MCF 10A (cell line): ENCODE data around the gene SEC24D. TPM values are rescaled to one million over a fixed set of nuclear protein-coding genes. Genes with fewer than 3 reads are reported as not detected.

ENCODE experiments used
- BruUV-seq: library from RNA; stranded (reverse); fragments of 400-500 nt; replicated peaks from 2 replicates; lab custom pipeline; 2021; lab: Mats Ljungman, UMichigan
- CTCF ChIA-PET: fragments of 300-600 bp; sonication (Branson Sonifier 250); formaldehyde crosslinking; extraction: SDS; loops from one replicate; lab custom pipeline; 2021; ENCODE audit warnings: antibody characterized with exemption, inconsistent platforms; lab: Yijun Ruan, JAX
- POLR2A ChIA-PET: fragments of 300-600, 350-650 bp; sonication (Branson Sonifier 250); formaldehyde crosslinking; extraction: SDS; loops from one replicate; lab custom pipeline; 2020; ENCODE audit warnings: antibody characterized with exemption, inconsistent platforms; lab: Yijun Ruan, JAX
- DNase-seq: peaks from one replicate; pipeline ENCODE4 v3.0.0-alpha.2; 2018; ENCODE audit not compliant: unreplicated experiment
- H3K27ac Mint-ChIP-seq: one replicate; pipeline ENCODE4 v1.8.0; 2022; ENCODE audit warnings: mild to moderate bottlenecking, low read depth, mixed read lengths; ENCODE audit not compliant: unreplicated experiment
- H3K27me3 Mint-ChIP-seq: one replicate; pipeline ENCODE4 v1.8.0; 2022; ENCODE audit warnings: mixed read lengths; ENCODE audit not compliant: insufficient read depth, unreplicated experiment
- H3K36me3 Mint-ChIP-seq: one replicate; pipeline ENCODE4 v1.8.0; 2022; ENCODE audit warnings: mild to moderate bottlenecking, moderate library complexity, mixed read lengths; ENCODE audit not compliant: insufficient read depth, unreplicated experiment
- H3K4me1 Mint-ChIP-seq: one replicate; pipeline ENCODE4 v1.8.0; 2022; ENCODE audit warnings: mixed read lengths; ENCODE audit not compliant: insufficient read depth, unreplicated experiment
- H3K4me3 Mint-ChIP-seq: one replicate; pipeline ENCODE4 v1.8.0; 2022; ENCODE audit warnings: mild to moderate bottlenecking, moderate library complexity, mixed read lengths; ENCODE audit not compliant: unreplicated experiment
- H3K9me3 Mint-ChIP-seq: one replicate; pipeline ENCODE4 v1.8.0; 2022; ENCODE audit warnings: mixed read lengths; ENCODE audit not compliant: unreplicated experiment
- CTCF ChIP-seq: fragments of 200-600 bp; IDR thresholded peaks from one replicate; pipeline ENCODE4 v1.8.0; 2022; ENCODE audit warnings: antibody characterized with exemption, mild to moderate bottlenecking; ENCODE audit not compliant: unreplicated experiment
- intact Hi-C: fragments of 100-400 bp; cut with micrococcal nuclease; formaldehyde crosslinking; loops from 2 replicates; pipeline ENCODE4 v1.14.1; 2022
- total RNA-seq: library from RNA; stranded (reverse); gene quantifications from 2 replicates; pipeline ENCODE4 v1.2.3, GENCODE V29; 2022

SEC24D gene
- total RNA-seq, 1 experiment from 2014 or later = 117 TPM

- Mint-ChIP-seq H3K36me3 (peaks cover 69% of the 10 kb centered on the region), H3K27me3 (no peaks in the 10 kb centered on the region), H3K4me1 (peaks cover 5% of the 10 kb centered on the region), H3K9me3 (no peaks in the 10 kb centered on the region), H3K4me3 (no peak overlapping the region), H3K27ac (no peak overlapping the region)
- BruUV-seq = no TSS peak
- intact Hi-C loops = no loop called here
- no peak for DNase-seq
- CTCF ChIA-PET = interaction anchor here (0.5 to 0.7 kb wide), 2 partner anchors 29 to 62 kb away, joined by 3 to 6 read pairs; no protein-coding TSS in a partner anchor
- TF ChIP-seq CTCF = no peak
- POLR2A ChIA-PET = interaction anchor here (1.1 kb wide), 1 partner anchor 10 kb away, joined by 4 read pairs; no protein-coding TSS in a partner anchor
Measured at GRCh38 chr4:118803253-118803652, 32.7 kb downstream of the SEC24D start.

- DNase-seq = no peak
- H3K27me3 Mint-ChIP-seq = no peaks in the 10 kb centered on the region
- no peaks in the 10 kb centered on the region for H3K9me3 Mint-ChIP-seq
- peaks cover 61% of the 10 kb centered on the region for H3K36me3 Mint-ChIP-seq
- intact Hi-C loops = no loop called here
- TF ChIP-seq CTCF = no peak
- no peak overlapping the region for H3K4me3 Mint-ChIP-seq
- no peak overlapping the region for H3K27ac Mint-ChIP-seq
- no TSS peak for BruUV-seq
- peaks cover 5% of the 10 kb centered on the region for H3K4me1 Mint-ChIP-seq
- ChIA-PET POLR2A (no interaction called here), CTCF (interaction anchor here (0.9 to 1.0 kb wide), 3 partner anchors 21 to 63 kb away, joined by 3 to 5 read pairs (median 3); no protein-coding TSS in a partner anchor)
Measured at GRCh38 chr4:118801895-118802575, 33.9 kb downstream of the SEC24D start.

DNA sequence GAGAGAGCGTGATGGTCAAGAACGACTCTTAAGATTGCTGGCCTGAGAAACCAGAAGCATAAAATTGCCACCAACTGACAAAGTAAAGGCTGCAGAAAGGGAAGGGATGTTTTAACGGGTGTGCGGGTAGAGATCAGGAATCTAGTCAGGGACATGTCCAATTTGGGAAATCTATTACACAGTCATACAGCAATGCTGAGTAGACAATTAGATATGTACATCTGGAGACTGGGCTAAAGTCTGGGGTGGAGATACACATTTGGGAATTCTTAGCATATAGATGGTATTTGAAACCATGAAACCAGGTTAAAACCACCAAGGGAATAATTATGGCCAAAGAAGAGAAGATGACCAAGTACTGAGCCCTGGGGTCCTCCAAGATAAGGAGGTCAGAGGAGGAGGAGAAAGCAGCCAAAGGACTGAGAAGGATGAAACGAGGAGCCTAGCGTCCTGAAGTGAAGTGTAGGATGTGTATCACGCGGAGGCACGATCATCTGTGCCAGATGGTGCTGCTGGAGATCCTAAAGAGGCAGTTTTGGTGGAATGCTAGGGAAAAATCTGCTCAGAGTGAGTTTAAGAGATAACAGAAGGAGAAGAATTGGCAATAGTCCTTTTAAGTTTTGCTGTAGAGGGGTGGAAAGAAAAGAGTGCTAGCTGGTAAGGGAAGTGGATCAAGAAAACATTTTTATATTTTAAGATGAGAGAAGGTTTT, 36.5 kb downstream of the SEC24D start:
- no TSS peak for BruUV-seq
- no peak overlapping the region for H3K27ac Mint-ChIP-seq
- POLR2A ChIA-PET = no interaction called here

More for the DNA sequence above, 36.5 kb downstream of the SEC24D start:
- H3K36me3 Mint-ChIP-seq = peaks cover 52% of the 10 kb centered on the region
- no peak for TF ChIP-seq CTCF
- no peaks in the 10 kb centered on the region for H3K27me3 Mint-ChIP-seq
- intact Hi-C loops = no loop called here
- DNase-seq = no peak
- no peak overlapping the region for H3K4me3 Mint-ChIP-seq
- peaks cover 5% of the 10 kb centered on the region for H3K4me1 Mint-ChIP-seq
- no peaks in the 10 kb centered on the region for H3K9me3 Mint-ChIP-seq
- CTCF ChIA-PET = interaction anchor here (0.8 kb wide), 1 partner anchor 13 kb away, joined by 4 read pairs; no protein-coding TSS in a partner anchor
